Hematopoietic multipotent progenitor cell treated with erythropoietin and hydrocortisone succinate and interleukin-3 and kit ligand, for 6 days (in vitro differentiated cells): ENCODE measurements around the gene ADAMTSL2.

ENCODE experiments used
- DNase-seq: peaks from one replicate; pipeline ENCODE4 v3.0.0-alpha.2; 2015

Gene ADAMTSL2

DNA sequence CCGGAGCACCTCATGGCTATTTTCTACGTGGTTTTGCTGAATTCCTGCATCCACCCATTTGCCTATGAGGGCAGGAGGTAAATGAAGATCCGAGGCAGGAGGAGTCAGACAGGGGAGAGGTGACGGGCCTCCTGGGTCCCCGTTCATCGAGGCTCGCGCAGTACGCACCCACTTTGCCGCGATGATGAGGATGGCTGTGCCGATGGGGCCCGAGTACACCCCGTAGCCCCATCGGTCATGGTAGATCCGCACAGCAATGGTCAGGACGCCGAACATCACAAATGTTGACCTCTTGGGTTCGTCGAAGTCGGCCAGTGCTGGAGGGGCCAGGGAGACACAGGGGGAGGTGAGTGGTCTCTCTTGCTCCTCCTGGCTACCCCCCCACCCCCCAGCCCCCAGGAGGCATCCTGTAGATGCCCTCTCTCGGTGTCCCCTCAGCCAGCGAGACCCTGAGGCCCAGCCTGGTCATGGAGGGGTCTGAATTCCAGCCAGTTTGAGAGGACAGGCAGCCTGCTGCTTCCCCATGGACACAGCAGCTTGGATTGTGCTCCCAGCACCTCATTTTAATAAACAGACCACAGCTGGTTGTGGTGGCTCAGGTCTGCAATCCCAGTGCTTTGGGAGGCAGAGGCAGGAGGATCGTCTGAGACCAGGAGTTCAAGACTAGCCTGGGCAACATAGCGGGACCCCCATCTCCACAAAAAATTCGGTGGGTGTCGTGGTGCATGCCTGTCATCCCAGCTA, 15.6 kb upstream of the ADAMTSL2 start:
- no peak for DNase-seq

DNA sequence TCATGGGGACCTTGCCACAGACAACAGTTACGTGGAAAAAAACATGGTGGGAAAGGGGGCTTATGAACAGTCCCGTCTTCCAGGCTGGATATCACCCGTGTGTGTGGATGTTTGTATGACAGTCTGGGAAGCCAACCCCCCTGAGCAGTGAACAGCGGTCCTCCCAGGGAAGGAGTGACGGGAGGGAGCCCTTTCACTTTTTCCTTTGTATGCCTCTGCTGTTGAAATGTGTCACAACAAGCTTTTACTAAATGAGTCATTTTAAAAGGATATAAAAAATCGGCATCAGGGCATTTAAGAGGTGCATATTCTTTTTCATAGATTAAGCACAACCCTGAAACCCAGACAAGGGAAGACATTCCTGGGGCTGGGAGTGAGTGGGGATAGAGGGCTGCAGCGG, 14.8 kb upstream of the ADAMTSL2 start:
- DNase-seq: no peak

DNA sequence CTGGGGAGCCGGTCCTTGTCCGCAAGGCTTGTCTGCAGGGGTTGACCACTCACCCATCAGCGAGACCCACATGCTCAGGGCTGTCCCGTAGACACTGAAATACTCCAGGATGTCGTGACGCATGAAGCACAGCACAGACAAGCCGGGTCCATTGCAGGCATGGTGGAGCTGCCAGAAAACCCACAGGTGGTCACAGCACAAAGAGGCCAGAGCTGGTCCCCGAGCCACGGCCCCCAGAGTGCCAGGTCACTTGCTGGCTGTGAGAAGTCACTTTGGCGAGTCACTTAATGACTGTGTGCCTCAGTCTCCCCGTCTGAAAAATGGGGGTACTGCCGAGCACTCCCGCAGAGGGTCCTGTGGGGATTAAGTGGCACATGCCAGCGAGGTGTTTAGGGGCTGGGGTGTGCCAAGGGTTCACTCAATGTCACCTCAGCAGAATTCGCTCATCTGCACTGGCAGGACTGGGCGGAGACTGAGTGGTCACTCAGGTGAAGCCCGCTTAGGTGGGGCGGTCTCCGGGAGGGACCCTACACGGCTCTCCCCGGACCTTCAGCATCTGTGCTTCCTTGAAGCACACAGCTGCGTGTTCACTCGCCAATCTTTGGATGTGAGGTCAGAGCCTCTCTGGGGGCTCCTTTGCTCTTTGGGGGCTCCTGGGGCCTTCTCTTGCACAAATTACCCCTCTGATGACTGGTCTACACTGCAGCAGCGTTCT, 14.2 kb upstream of the ADAMTSL2 start:
- DNase-seq: no peak

DNA sequence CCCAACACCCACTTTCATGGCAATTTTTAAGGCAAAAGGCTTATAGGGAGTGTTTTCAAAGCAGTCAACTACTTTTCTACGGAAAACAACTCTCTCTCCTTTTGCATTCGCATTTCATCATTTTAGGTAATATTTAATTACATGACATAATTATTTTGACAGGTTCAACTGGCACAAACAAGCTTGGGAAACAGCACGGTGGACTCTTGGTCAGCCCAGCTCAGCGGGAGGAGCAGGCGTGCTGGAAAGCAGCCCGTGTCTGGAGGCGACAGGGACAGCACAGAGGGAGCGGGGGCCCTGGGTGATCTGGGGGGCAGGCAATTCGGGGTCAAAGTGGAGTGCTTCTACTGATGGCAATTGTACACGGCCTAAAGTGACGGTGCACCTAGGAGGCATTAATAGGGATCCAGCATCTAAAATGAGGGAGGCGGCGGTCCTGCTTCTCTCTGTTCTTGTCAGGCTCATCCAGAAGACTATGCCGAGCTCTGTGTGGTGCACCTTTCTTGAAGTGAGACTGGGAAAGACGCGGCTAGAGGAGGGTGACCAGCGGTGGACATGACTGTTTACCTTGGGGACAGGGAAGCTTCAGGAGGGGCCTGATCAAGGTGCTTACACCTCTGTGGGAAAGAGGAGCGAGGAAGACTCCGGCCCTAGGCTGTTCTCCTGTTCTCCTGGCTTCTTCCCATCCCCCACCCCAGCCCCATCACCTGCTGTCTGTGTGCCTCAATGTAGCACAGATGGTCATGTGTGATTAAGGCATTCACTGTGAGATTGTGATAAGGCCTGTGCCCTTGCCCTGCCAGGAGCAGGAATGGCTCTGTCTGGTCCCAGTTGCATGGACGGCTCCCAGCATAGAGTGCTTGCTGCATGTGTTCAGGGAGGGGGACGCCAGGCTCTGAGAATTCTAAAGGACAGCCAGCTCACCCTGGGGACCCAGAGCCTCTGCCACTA, 13.1 kb upstream of the ADAMTSL2 start:
- peak; percentile 78 for DNase-seq

DNA sequence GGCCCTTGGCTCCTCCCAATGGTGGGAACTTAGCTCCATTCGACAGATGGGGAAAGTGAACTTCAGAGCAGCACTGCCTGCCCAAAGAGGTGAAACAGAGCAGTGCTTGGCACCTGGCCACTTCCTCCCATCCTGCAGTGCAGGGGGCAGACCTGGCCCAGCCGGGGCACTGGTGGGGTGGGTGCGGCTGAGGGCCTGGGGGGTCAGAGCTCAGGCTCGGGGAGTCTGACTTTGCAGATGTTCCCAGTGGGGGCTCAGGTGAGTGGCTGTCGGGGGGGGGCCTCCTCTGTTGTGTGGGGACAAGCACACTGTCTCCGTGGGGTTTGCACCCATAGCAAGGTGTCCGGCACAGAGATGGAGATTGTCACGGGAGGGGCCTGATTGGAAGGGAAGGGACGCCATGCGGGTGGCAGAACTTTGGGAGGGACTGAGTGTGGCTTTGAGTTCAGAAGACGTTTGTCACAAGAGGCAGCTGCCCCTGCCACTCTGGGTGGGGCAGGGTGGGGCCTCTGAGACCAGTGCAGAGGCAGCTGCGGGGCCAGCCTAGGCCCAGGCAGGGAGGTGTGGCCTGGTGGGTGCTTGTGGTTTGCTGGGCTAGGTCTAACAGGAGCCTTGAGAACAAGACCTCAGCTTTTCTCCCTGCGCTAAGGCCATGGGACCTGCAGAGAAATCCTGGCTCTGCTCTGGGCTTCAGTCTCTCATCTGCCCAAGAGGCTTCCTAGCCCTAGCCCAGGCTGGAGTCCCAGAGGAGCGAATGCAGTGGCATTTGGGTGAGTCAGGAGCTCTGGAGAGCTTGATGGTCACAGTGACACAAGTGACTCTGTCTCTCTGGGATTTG, 12.2 kb upstream of the ADAMTSL2 start:
- peak; percentile 95 for DNase-seq

DNA sequence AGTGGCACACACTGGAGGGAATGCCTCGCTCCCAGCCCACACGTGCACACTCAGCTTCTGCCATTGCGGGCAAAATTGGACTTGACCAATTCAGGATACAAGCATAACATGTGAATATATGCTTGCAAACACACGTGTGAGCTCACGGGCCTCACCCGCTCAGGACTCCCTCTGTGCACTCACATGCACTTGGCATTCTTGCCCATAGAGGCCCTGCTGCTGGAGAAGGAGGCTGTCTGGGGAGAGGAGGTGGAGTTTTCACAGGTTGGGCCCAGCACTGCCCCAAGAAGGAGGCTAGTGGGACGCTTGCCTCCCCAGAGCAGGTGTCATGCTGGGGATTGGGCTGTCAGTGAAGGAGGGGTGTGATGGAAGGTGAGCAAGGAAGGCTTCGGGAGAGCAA, 11.4 kb upstream of the ADAMTSL2 start:
- peak; percentile 29 for DNase-seq

DNA sequence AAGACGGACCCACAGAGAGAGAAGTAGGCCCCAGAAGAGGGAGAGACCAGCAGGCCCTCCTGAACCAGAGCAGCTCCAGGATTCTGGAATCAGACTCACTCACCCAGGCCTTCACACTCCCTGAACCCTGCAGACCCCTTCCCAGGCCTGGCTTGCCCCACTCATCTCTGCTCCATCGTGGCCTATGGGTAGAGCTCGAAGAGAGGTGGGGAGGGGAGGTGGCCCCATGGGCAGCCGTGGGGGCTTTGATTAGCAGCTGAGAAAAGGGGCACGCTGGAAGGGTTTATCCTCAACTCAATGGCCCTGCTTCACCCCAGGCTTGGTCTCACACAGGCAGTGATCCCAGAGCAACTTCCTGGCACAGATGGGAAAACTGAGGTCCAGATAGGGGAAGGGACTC, 10.4 kb upstream of the ADAMTSL2 start:
- DNase-seq: no peak

DNA sequence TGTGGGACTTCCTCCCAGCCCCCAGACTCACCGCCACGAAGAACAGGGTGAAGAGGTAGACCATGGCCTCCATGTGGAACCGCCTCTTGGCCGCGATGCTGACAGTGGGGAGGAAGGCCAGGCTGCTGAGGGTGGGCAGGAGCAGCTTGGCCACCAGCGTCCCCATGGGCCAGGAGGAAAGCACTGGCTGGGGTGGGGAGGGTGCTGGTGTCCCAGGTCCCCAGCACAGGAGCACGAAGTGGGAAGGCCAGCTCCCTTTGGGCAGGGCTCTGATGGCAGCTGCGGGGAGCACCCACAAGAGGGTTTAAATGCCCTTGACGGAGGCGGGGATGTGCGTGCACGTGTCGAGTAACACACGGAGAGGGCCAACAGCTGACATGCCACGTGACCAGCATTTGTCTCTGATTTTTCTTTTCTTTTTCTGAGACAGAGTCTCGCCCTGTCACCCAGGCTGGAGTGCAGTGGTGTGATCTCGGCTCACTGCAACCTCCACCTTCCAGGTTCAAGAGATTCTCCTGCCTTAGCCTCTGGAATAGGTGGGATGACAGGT, 9.8 kb upstream of the ADAMTSL2 start, which contains the start of gene MYMK:
Gene MYMK, minus strand, starts transcription at position 281 of the 550 bp plus-strand sequence. Its CDS starts 115 bp downstream, at position 166.
- no peak for DNase-seq

DNA sequence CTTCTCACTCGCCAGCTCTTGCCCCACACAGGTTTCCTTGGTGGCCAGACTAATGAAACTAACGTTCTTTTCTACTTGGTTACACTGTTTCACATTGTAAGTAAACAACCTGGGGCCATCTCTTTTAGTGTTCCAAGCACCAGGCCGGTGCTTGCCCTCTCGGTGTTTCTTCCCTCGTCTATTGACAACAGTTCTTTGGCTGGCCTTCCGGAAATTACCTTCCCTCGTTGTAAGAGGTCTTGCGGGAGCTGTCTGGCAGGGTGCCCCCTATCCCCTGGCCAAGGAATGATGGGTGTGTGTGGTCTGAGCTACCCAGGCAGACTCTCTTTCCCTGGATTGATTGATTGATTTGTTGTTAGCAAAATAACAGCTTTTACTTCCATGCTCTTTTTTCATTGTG, 8.8 kb upstream of the ADAMTSL2 start:
- no peak for DNase-seq

DNA sequence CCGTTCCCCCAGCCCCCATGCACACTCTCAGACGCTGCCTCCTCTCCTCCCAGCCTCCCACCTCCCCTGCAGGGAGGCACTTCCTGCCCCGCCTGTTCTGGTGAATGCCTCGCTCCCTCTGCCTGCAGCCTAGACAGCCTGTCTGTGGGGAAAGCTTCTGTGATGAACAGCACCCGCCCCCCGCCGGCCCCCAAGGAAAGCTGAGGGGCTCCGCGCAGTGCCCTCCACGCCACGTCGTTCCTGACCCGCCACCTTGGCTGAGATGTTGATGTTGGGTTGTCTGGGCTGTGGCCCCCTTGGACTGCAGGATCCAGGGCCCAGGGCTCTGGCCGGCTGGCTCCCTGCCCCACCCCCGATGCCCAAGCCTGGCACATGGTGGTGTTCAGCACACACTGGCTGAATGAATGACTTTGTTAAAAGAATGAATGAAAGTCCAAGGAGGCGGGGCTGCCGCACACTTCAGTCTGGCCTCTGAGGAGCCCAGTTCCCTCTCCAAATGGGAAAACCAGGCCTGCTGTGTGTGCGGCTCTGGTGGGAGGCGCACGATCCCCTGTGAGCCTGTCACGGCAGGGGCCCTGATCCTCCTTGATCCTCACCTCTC, 7.7 kb upstream of the ADAMTSL2 start:
- DNase-seq: peak; percentile 47

DNA sequence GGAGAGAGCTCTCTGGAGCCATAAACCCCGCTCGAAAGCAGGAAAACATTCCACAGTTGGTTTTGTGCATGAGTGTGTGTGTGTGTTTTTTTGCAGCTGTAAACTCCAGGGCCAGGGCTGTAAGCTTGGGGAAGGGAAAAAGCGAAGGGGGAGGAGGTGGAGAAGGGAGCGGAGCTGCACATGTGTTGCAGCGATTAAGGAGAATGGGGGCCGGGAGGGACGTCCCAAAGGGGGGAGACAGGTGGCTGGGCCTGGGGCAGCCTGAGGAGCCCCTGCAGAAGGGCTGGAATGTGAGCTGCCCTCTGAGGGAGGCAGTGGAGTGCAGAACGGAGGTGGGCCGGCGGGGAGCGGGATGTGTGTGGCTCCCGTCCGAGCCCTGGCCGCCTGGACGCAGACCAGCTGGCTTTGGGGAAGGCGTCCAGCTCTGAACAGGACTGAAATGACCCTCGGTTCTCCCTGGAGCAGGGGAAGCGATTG, 7.0 kb upstream of the ADAMTSL2 start:
- no peak for DNase-seq

DNA sequence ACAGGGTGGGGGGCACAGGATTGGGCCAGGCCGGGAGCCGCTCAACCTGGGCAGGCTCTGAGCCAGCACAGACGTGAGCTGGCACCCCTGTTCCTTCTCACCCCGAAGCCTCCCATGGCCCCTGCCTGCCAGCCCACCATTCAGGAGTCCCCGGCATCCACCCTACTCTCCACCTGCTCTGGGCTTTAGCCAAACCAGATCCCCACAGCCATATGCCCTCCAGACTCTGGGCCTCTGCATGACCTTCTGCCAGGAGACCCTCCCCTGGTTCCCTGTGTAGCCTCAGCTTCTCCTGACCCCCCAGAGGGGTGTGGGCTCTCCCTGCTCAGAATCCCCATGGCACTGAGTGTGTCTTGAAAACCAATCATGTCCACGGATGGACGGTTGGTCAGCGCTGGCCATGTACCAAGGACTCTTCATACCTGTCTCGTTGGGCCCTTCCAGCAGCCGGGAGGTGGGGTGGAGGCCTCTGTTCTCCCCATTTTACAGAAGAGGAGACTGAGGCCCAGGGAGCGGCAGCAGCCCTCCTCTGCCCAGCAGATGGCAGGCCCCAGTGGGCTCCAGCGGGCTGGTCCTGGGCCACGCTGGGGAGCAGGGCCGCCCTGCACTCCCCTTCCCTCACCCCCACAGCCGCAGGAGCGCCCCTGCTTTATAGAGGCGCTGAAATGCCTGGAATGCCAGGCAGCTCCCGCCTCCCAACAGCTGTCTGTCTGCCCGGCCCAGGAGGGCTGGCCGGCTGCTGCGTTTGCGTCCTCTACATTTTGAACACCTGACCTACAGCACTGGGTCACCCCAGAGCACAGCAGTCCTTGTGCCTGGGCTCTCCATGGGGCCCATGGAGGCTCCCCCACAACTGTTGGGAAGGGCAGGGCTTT, 6.3 kb upstream of the ADAMTSL2 start:
- DNase-seq: no peak

DNA sequence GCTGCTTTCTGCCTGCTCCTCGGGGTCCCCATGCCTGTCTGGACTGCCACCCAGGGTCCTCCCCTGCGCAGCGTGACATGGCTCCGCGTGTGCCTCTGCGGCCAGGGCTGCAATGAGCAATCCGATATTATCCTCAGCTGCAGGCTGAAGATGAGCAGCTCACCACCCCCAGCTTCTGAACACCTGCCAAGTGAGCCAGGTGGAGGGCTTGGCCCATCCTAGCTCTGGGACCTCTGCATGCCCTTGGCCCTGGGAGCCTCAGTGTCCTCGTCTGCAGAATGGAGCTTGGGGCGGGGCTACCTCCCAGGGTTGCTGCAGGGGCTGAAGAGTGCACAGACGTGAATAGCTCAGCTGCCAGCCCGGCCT, 5.6 kb upstream of the ADAMTSL2 start:
- no peak for DNase-seq

DNA sequence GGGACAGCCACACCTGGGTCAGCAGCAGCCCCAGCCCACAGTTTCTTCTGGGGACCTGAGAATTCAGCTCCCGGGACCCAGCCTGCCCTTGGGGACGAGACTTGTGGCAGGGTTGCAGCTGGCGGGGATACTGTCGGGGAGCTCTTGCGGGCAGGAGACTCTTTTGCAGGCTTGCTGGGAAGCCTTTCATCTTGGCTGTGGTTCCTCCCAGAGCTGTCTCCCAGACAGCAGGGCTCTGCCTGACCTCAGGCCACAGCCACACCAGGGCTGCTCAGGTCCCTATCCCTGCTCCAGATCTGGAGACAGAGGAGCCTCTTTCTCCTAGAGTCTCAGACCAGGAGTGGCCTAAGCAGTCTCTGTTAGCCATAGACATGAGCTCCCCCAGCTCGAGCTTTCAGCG, 5.0 kb upstream of the ADAMTSL2 start:
- no peak for DNase-seq

DNA sequence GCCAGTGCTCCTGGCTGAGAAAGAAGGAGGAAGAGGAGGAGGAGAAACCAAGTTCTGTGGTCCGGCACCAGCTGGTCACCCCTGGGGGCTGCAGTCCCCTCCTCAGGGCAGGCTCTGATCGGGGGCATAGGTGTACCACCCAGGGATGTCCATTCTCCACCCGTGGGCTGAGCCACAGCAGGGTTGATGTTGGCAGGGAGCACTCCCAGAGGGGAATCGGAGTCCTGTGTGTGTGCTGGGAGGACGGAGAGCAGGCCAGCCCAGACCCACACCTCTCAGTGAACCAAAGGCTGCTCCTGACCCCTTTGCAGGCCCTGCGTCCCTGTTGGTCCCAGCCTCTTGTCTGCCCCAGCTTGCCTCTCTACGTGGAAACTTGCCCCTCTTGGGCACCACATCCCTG, 4.6 kb upstream of the ADAMTSL2 start:
- DNase-seq: no peak

DNA sequence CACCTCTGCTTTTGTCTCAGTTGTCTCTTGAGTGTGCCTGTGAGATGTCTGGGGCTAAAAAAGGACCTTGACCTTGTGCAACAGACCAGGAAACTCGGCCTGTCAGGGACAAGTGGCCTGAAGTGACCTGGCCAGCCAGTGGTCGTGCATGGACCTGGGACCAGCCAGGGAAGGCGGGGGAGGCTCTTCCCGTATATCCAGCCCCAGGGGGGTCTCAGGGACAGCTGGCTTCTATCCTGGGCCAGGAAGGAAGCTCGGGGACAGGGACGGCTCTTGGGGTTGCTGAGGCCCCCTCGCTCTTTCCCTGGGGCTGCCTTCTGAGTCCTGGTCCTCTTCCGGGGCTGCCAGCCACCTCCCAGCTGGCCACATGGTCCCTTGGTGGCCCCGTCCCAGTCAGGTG, 3.2 kb upstream of the ADAMTSL2 start:
- no peak for DNase-seq

DNA sequence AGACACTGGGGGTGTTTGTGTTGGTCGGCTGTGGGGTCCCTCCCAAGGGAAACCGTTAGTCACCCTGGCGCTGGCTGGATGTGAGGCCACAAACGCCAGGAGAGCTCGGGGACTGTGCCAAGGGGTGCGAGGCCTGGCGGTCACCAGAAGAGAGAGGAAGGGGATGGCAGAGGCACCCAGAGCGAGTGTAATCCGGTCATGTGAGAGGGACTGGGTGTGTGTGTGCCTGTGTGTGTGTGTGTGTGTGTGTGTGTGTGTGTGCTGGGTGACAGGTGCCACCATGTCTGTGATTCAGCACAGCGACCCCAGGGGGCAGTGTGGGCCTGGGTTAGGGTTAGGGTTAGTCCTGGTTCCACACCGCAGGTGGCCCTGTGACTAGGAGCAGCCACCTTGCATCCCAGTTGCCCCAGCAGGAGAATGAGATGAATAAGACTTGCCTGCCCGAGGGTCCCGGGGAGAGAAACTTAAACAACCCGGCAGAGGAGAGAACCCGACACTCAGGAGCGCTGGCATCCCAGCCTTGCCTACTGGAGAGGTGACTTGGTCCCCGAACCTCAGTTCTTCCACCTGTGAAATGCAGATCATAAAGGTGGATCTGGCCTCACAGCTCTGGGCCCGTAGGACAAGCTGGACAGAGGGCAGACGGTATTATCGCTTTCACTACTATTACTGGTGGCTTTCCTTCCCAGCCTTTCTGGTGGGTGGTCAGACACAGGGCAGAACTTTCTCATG, 1.4 kb upstream of the ADAMTSL2 start:
- DNase-seq: peak; percentile 86

DNA sequence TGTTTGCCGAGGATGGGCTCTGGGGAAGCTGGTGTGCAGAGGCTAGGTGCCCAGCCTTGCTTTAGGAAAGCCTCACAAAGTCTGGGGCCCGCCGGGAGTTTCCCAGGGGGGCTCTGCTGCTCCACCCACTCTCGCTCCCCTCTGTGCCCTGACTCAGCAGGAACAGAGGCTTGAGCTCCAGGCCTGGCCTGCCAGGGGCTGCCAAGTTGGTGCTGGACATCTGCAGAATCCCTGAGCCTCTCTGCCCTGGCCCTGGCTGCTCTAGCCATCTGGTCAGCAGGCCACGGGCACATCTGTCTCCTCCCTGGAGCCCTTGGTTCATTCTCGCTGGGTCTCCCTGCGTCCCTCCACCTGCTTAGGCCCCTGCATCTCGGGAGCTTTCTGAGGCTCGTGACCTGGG, 647 bp upstream of the ADAMTSL2 start:
- DNase-seq: no peak

DNA sequence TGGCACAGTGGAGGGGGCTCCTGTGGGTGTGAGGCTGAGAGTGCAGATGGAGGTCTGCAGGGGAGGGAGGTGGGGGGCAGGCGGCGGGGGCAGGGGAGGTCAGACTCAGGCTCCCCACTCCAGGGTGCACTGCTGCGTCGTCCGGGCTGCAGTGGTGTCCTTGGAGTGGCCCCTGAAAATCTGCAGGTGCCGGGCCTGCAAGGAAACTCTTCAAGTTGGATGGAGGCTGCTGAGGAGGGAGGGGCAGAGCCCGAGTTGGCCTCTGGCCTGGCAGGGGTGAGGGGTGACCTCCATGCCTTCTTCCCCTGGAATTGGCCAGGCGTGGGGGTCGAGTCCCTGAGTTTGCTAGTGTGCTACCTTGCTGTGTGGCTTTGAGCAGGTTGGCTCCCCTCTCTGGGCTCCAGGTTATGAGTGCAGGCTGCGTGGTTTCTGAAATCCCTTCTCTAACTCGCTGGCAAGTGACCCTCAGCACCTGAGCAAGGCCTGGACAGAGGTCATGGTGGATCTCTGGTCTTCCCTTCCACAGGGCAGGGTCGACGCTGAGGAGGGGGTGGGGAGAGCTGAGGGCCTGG, 888 bp downstream of the ADAMTSL2 start:
- no peak for DNase-seq
